Activated CD4-positive, alpha-beta T cell treated with anti-CD3 and anti-CD28 coated beads for 4 hours (primary cell): ENCODE measurements around the gene PNKD.

Experiments used
- DNase-seq, 2 donors: peaks; one replicate each; pipeline ENCODE4 v3.0.0-alpha.2; 2020

The PNKD gene

DNA sequence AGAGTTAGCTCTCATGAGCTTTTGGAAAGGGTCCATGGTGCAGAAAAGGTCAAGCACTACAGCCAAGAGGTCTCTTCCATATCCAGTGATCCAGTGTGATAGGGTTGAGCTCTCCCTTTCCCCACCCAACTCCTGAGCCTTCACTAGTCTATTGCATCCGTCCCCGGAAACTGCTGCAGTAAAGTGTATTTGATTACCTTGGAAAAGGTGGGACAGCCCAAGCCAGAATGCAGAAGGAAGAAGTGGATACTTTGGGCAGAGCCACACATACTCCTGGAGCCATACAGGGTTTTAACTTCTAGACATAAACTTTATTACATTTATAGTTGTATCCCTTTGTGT is 3.6 kb downstream of the PNKD start:
- DNase-seq, result no peak

DNA sequence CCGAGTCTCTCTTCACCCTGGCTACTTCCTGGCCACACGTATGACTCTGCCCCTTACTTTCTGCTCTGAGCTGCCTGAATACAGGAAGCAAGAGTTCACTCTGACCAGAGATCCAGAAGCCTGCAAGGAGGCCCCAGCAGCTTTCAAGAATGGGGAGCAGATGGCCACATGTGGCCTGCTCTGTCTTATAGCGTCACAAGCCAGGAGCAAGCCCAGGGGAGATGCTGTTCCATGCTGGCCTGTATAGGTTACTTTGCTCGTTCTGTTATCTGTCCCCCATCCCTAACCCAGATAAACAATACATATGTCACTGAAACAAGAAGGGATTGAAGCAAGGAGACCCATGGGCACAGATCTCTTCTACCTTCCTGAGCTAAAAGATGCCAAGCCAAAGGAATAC is 4.3 kb downstream of the PNKD start:
- no peak for DNase-seq

DNA sequence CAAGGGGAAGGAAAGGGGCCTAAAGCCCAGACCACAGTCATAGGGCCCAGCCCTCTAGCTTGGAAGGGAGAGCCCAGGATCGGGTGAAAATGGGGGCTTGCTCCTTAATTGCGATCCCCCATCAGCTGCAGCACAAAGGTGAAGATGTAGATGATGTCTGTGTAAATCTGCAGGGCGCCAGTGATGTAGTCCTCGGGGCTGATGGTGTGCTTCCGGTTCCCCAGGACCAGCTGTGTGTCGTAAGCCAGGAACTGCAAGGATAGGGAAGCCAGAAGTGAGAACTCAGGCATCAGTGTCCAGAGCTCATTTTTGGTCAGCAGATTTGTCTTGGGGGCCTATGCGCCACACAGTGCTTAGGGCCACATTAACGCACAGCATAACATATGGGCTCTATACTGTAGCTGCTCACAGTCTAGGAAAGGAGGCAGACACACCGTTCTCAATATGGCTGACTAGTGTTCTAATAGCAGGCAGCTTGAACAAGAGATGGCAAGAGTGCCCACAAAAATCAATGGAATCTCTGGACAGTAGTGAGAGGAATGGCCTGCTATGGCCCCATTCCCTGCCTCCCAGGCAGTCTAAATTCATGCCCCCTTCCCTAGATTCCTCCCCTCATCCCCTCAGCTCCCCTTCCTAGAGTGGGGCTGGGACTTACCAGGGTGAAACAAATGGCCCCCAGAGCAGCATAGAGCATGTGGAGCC is 5.2 kb downstream of the PNKD start:
- DNase-seq, result no peak

DNA sequence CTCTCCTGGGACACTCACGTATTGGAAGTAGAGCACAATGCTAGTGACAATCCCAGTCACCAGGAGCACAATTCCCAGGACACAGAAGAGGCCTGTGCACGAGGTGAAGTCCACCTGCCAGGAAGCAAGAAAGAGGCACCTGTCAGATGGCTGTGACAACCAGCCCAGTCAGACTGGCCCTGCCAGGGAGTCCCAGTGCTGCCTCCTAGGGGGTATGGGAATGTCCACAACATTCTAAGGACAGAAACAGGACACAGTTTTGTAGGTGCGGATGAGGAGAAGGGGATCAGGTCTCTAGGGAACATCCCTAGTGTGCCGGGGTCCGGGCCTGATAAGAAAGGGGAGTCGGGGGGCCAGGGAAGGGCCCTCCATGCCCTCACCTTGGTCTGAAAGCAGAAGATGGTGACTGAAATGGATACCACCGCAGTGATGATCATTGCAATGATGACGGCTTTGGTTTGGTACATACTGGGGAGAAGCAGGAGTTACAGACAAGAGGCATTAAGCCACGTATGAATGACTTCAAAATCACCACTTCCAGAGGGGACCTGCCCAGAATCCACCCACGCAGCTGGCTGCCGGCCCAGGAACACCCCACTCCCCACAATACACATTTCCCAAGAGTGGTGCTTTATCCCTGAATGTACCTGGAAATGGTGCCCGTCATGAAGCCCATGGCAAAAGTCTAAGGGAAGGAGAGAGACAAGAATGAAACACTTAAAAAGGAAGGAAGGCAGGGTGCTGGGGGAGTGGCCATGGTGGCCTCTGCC is 6.9 kb downstream of the PNKD start:
- no peak for DNase-seq

DNA sequence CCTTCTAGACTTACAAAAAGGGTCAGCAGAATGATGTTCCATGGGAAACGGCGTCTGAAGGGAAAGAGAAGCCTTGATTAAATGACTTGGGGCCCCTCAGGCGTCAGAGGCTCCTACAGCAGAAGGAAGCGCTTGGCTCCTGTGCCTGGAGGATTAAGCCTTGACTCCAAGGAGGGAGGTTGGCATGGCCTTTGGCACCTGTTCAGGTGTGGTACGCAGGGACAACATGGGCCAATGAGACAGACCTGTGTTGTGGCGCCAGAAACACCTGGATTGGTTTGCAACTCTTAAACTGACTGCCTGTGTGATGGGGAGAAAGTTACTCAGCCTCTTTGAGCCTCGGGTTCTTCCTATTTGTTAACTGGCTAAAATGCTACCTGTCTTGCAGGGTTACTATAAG is 7.6 kb downstream of the PNKD start:
- no peak for DNase-seq

DNA sequence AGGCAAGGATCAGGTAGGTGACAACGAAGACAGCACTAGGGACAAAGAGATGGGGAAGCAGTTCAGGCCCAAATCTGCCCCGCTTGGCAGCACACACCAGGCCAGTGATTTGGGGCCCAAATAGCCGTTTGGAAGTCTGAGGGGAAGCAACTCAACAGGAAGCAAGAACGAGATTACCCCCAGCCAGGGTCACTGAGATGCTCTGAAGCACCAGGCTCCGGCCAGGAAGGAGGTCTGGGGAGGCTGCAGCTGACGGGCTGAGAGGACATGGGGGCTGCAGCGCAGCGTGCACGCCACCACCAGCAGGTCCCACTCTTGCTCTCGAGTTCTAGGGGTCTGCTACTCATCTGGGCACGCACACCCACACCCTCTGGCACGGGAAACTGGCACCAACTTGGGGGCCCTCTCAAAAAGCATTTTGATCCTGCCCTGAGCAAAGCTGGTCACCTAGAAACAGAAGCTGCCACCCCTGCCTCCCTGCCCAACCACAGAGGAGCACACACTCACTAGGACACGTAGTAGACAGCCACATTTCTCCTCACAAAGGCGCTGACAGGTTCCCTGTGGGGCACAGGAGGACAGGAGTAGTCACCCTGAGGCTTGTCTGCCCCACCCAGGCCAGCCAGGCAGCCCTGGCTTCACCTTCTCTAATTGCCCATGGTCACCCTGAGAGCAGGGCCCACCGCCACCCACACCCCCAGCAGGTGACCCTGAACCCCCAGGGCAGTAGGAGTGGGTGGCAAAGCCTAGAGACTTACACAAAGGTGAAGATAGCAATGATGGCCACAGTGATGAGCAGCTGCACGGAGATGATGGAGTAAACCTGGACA is 8.4 kb downstream of the PNKD start:
- no peak for DNase-seq

DNA sequence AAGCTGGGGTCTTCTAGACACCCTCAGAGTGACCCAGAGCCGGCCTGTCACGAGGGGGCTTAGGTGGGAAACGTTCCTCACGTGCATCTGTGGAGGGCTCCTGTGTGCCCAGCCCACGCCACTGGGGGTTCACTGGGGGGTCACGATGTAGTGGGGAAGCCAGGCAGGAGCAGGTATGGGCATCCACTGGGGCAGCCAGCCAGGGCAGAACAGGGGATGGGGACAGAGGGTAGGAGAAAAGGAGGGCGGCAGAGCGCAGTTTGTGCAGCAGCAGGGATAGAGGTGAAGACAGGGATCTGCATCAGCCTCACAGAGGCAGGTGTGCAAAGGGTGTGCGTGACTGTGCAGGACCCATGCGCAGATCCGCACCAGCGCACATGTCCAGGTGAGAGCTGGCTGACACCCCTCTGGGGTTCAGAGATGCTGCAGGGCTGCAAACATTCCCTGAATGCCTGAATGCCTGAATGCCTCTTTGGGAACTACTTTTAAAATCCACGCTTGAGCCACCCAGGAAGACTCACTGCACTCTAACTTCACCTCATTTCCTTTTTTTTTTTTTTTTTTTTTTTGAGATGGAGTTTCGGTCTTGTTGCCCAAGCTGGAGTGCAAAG is 10.0 kb downstream of the PNKD start:
- no peak for DNase-seq

DNA sequence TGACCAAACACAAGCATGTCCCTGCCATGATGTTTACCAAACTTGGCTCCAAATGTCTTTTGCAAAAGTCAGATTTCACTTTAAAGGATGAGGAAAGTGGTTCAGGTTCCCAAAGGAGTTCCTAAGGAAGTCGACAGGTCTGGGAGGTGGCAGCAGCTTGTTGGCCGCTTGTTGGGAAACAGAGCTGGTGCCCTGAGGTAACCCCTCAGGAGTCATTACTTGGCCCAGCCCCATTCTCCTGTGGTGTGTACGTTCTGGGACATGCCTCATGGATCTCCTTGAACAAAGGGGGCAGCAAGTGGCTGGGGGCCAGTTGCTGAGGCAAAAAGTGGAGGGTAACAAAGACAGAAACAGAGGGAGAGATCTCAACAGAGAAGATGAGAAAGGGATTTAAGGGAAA is 11.1 kb downstream of the PNKD start:
- no peak for DNase-seq

DNA sequence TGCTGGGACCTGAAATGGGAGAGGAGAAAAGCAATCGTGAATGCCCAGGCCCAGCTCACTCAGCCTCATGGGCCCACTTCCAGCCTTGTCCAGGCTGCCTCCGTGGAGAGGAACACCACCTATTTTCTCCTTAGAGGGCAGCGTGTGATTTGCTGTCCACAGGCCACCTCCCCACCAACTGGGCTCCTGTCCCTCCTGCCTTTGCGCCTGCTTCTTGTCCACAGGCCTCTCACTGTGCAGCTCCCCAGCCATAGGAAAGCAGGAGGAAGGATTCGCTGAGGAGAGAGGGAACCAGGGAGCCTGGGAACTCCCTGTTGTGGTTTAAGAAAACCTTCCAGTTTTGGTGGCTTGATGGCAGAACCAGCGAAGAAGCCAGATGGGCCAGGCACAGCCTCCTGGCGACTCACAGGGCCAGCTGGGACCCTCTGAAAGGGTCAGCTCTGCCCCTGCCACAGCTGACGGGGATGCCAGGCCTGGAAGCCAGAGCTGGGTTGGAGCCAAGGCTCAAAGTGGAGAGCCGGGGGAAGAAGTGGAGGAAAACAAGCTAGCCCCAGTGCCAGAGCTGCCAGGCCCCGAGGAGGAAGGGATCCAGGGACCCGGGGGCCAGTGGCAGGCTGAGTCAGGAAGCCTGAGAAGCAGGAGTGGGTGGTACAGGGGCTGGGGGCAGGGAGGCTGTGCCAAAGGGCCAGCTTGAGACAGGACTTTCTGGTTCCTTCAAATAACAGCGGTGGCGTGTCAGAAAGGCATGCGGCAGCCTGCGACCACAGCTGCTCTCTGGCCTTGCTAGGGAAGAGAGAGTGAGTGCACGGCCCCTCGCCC is 12.1 kb downstream of the PNKD start:
- no peak for DNase-seq

DNA sequence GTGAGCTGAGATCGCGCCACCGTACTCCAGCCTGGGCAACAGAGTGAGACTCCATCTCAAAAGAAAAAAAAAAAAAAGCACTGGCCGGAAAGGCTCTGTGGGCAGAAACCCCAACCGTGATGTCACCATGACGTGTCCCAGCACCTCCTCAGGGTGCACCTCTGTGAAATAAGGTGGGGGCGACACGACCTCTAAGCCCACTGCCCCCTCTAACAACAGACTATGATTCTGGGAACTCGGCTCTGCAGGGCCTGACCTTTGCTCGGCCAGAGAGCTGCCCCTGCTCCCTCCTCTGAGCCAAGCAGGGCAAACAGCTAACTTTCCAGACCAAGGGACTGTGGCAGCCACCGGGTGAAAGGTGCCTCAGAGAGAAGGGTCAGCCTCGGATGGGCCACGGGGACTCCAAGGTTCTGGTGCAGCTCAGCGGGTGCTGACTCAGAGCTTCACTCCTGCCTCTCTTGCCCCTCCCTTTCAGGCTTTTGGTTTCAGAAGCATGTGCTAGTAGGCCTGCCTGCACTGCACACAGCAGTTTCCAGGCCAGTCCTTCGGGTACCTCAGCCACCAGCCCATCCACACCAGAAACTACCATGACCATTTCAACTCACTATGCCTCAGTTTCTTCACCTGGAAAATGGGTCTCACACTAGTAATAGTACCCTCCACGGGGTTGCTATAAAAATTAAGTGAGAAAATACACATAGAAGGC is 13.9 kb downstream of the PNKD start:
- peak; percentile 59 to 64 for DNase-seq

DNA sequence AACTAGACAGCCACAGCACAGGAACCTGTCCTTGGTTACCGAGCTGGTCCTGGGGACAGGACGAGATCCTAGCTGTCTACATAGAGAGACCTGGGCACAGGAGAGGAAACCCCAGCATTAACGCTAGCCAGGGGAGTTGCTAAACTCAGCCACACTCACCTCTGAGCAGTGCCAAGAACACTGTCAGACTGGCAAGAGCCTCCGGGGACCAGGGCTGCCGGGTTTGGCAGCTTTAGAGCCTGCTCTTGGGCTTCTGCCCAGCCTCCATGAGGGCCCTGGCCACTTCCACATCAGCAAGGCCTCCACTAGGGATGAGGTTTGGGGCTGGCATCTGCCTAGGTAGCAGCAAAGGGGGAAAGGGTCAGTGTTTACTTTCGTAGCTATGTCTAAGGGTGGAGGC is 15.3 kb downstream of the PNKD start:
- DNase-seq, result no peak

DNA sequence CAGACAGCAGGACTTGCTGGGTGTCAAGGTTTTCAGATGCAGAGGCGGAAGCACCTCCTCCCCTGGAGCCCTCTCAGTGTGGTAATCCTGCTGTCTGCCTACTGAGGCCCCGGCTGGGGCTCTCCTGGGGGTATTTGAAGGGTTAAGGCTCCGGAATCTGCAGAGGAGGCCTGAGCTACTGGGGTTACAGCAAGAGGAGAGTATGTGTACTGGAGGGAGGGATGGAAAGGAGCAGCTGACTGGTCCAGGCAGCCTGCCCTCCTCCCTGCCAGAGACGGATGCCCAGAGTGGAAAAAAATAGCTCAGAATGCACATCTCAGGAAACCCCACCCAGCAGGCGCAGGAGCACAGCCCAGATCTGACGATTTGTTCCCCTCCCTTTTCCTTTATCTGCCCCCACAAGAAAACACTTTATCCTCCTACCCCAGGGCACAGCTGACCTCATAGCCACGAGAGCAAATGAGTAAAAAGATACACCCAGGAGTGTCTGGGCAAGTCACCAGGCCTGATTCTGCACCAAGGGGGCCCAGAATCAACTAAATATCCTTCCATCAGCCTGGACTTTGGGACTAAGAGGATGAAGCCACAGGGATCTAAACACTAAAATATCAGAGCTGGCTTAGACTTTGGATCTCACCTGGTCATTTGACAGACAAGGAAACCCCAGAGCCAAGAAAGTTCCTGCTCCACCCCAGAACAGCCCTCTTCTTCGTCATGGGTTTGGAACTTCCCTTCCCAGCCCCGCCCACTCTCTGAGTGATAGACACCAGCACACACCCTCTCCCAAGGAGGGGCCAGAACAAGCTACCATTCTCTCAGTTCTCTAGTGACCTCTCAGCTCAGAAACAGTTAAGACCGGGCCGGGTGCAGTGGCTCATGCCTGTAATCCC is 16.5 kb downstream of the PNKD start:
- DNase-seq, result peak; percentile 79 to 80

DNA sequence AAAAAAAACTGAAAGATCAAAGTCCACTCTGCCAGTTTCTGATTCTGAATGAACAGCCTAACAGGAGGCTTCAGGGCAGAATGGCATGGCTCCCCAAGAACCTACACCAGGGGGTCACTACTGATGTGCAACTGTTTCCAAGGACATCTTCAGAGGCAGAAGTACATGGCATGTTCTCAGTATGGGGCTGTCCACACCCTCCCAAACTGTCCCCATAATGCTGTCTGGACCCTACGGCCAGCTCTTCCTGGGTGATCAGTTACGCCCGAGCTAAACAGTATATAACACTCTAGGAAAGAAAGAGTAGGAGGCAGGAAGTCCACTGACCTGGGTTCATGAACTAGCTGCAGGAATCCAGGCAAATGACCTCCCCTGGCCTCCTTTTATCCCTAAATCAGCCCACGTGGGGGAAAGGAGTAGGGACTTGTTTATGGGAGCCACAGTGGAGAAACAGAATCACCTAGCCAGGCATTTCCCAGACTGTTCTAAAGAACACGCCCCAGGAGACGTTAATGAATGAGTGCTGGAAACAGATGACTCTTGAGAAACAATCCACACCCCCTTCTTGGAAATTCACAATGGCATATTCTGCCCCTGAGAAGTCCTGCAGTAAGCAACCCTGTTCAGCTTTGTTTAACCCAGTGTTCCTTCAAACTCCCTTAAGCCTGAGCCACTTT is 19.5 kb downstream of the PNKD start:
- DNase-seq, result no peak

DNA sequence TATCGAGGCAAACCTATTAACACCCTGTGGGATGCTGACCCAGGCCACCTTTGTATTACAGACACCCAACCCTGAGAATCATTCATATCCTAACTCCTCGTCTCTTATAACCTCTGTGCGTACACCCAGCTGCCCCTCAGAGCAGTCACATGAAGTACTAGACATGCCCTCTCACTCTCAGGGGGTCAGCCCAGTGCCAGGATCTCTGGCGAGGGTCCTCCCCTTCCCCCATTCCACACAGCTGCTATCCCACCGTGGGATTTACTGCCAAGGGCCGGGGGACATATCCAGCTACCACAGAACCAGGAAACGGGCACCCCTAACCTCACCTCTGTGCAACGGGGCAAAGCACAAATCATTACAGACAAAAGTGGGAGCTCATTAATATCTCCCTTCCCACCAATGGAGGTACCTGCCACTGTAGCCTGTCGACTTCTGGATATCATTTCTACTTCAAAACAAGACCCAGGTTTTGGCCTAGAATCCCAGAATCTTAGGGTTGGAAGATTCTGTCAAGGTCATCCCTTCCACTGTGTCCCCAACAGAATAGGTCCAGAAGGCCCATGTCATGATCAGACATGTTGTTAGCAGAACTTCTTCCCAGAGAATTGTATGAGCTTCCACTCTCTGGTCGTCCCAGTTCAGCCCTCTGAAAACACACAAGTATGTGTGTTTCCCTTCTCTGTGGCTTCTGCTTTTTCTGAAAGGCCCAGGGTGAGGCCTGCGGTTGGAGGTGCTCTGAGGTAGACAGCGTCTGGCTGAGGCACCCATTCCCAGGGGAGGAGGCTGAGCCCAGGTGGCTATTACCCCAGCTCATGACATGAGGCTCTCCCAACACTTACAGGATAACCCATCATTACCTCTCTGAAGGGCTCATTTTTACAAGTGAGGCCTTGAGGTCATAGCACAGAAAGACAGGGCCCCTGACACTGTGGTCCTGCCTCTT is 20.3 kb downstream of the PNKD start:
- DNase-seq, result peak in 1 of 2 donors; percentile 51

DNA sequence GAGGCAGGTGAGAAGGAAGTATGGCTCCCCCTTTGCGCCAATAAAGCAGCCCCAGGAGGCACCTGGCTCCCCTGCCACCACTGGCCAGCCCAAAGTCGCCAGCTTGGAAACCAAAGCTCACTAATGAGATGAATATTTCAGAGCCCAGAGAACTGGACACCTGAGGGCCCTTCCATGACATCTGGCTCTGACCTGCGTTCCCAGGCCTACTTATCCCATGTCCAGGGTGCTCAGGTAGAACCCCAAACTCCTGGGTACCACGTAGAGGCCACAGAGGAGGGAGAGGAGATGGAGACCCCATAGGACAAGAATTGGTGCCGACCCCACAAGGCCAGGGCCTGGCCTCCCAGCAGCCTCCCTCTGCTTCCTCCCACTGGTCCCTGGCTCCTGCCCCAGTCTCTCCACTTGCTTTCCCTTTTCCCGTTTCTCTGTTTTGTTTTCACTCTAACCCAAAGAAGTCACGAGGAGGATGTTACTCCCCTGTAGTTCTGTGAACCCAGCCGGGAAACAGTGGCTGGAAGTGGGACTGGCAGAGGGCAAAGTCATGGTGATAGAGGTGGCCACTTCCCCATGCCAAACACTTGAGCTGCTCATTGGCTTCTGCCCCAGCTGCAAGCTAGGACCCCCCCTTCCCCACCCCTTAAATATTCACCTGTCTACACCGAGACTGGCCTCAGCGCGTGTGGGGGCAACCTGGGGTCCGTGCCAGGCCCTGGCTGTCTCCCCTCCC is 21.2 kb downstream of the PNKD start:
- no peak for DNase-seq

DNA sequence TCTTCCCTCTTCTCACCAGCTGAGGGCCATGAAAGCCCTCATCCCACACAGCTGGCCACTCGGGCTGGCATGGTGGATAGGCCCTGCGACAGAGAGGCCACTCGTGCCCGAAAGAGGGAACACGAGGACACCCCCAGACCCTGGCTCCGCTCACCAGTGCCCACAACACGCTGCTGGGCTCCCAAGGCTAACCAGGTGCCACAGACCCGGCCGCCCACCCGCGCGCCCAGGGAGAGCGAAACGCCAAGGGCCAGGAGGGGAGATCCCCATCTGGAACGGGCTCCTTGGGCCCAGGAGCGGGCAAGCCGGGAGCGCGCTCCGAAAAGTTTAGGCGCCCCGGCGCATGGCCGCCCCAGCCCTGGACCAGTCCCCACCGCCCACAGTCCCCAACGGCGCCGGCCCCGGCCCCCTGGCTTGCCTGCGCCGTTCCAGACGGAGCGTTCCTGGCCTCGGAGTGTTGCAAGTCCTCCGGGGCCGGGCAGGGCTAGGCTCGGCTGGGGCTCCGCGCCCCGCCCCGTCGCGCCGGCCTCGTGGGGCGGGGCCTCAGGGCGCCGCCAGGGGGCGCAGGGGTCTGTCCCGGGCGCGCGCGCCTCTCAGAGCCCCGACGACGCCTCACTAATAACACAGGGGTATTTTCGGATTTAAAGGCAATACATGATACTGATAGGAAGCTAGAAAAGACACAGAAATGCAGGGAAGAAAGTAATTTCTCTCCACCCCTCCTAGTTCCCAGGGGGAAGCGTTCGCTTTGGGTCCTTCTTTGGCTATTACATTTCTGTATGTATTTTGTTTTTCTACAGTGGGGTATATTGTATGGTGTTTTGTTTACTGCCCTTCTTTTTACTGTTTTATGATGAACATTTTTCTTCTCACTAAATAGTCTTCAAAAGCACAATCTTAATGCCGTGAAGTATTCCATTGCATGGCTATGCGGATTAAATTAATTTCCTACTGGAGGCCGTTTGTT is 22.0 kb downstream of the PNKD start, which contains the start of gene TMBIM1:
Gene TMBIM1, minus strand, starts transcription at position 456 of the 967 bp plus-strand sequence. CDS start 10,362 bp downstream, outside the sequence.
- DNase-seq, result peak; percentile 76
